A549 (cell line): Measurements from ENCODE around the gene ARHGAP22.

Source experiments
- CHD2 ChIP-seq: fragments of 150-350 bp; IDR thresholded peaks from 2 replicates; pipeline ENCODE4 v1.6.1; 2014; ENCODE audit warnings: low read length; ENCODE audit not compliant: partially characterized antibody
- MAFK ChIP-seq: fragments of 450-650 bp; IDR thresholded peaks from 2 replicates; pipeline ENCODE4 v1.6.1; 2014; ENCODE audit not compliant: partially characterized antibody
- RFX5 ChIP-seq: fragments of 450-650 bp; IDR thresholded peaks from 2 replicates; pipeline ENCODE4 v1.7.1; 2014; ENCODE audit warnings: antibody characterized with exemption, mild to moderate bottlenecking, moderate library complexity
- TF ChIP-seq, protein P1 (sequence below): fragments of >200 bp; sonication (Bioruptor Twin); formaldehyde crosslinking; IDR thresholded peaks from 3 replicates; pipeline ENCODE4 v1.5.1; 2016
- TF ChIP-seq, protein P2 (sequence below): IDR thresholded peaks from 2 replicates; pipeline ENCODE4 v1.6.1; 2012

DNA sequence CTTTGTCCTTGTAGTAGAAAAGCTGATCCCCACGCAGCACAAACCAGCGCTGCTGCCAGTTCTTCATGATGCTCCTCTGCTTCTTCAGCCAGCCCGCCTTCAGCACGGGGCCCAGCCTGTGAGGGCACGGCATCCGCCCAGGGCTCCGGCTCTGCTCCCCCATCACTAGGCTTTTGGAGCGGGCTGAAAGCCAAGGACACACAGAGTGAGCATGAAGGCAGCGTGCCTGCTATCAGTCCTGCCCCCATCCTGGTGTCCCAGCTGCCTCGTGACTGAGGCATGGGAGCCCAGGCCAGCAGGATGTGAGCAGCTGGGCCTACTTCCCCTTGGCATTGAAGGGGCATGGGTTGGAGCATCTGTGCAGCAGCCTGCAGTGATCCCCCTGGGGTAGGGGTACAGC, 21.9 kb downstream of the ARHGAP22 start:
- TF ChIP-seq, protein P1, sequence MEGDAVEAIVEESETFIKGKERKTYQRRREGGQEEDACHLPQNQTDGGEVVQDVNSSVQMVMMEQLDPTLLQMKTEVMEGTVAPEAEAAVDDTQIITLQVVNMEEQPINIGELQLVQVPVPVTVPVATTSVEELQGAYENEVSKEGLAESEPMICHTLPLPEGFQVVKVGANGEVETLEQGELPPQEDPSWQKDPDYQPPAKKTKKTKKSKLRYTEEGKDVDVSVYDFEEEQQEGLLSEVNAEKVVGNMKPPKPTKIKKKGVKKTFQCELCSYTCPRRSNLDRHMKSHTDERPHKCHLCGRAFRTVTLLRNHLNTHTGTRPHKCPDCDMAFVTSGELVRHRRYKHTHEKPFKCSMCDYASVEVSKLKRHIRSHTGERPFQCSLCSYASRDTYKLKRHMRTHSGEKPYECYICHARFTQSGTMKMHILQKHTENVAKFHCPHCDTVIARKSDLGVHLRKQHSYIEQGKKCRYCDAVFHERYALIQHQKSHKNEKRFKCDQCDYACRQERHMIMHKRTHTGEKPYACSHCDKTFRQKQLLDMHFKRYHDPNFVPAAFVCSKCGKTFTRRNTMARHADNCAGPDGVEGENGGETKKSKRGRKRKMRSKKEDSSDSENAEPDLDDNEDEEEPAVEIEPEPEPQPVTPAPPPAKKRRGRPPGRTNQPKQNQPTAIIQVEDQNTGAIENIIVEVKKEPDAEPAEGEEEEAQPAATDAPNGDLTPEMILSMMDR = no peak
- TF ChIP-seq RFX5 (no peak), CHD2 (no peak), MAFK (no peak)
- TF ChIP-seq, protein P2, sequence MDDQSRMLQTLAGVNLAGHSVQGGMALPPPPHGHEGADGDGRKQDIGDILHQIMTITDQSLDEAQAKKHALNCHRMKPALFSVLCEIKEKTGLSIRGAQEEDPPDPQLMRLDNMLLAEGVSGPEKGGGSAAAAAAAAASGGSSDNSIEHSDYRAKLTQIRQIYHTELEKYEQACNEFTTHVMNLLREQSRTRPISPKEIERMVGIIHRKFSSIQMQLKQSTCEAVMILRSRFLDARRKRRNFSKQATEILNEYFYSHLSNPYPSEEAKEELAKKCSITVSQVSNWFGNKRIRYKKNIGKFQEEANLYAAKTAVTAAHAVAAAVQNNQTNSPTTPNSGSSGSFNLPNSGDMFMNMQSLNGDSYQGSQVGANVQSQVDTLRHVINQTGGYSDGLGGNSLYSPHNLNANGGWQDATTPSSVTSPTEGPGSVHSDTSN = no peak
